Calu3 (cell line): ENCODE measurements around the gene ARMH3. TPM values are rescaled to one million over a fixed set of nuclear protein-coding genes. Genes with fewer than 3 reads are reported as not detected.
A peak's percentile ranks its signal among the peaks of the same experiment; 100 is the strongest.

ENCODE experiments used
- Bru-seq: library from RNA; stranded (reverse); fragments of 400-500 nt; gene quantifications from one replicate; lab custom pipeline; 2021; lab: Mats Ljungman, UMichigan
- BruChase-seq, 2 experiments: library from RNA; stranded (reverse); fragments of 400-500 nt; gene quantifications; one replicate each; lab custom pipeline; 2021; lab: Mats Ljungman, UMichigan
- BruUV-seq: library from RNA; stranded (reverse); fragments of 400-500 nt; replicated peaks from 2 replicates; lab custom pipeline; 2021; lab: Mats Ljungman, UMichigan
- CTCF ChIA-PET: fragments of 300-600 bp; sonication (Branson Sonifier 250); formaldehyde crosslinking; loops from one replicate; lab custom pipeline; 2022; ENCODE audit warnings: antibody characterized with exemption; lab: Charles Lee
- DNase-seq: peaks from one replicate; pipeline ENCODE4 v3.0.0; 2022
- H3K27ac Mint-ChIP-seq: one replicate; pipeline ENCODE4 v1.8.0; 2022; ENCODE audit warnings: mixed read lengths; ENCODE audit not compliant: unreplicated experiment
- H3K27me3 Mint-ChIP-seq: one replicate; pipeline ENCODE4 v1.8.0; 2022; ENCODE audit warnings: mixed read lengths; ENCODE audit not compliant: unreplicated experiment
- H3K36me3 Mint-ChIP-seq: one replicate; pipeline ENCODE4 v1.8.0; 2022; ENCODE audit warnings: mild to moderate bottlenecking, moderate library complexity, mixed read lengths; ENCODE audit not compliant: insufficient read depth, unreplicated experiment
- H3K4me1 Mint-ChIP-seq: one replicate; pipeline ENCODE4 v1.8.0; 2022; ENCODE audit warnings: mild to moderate bottlenecking, low read depth, mixed read lengths; ENCODE audit not compliant: unreplicated experiment
- H3K4me3 Mint-ChIP-seq: one replicate; pipeline ENCODE4 v1.8.0; 2022; ENCODE audit warnings: mild to moderate bottlenecking, low read depth, moderate library complexity, mixed read lengths; ENCODE audit not compliant: unreplicated experiment
- H3K9me3 Mint-ChIP-seq: one replicate; pipeline ENCODE4 v1.8.0; 2022; ENCODE audit warnings: low read depth, mixed read lengths; ENCODE audit not compliant: unreplicated experiment
- intact Hi-C: fragments of 100-400 bp; cut with micrococcal nuclease; formaldehyde crosslinking; loops from one replicate; pipeline ENCODE4 v1.10.0; 2022; ENCODE audit not compliant: unreplicated experiment
- long read RNA-seq: library from polyadenylated mRNA; stranded (forward); transcript quantifications from one replicate; pipeline ENCODE4 v2.0.0, GENCODE V29; 2022
- total RNA-seq: library from RNA; stranded (reverse); gene quantifications from 2 replicates; pipeline ENCODE4 v1.2.3, GENCODE V29; 2022
- TF ChIP-seq, protein P1 (sequence below): fragments of 200-600 bp; IDR thresholded peaks from one replicate; pipeline ENCODE4 v1.8.0; 2022; ENCODE audit warnings: antibody characterized with exemption; ENCODE audit not compliant: unreplicated experiment

Gene ARMH3, protein sequence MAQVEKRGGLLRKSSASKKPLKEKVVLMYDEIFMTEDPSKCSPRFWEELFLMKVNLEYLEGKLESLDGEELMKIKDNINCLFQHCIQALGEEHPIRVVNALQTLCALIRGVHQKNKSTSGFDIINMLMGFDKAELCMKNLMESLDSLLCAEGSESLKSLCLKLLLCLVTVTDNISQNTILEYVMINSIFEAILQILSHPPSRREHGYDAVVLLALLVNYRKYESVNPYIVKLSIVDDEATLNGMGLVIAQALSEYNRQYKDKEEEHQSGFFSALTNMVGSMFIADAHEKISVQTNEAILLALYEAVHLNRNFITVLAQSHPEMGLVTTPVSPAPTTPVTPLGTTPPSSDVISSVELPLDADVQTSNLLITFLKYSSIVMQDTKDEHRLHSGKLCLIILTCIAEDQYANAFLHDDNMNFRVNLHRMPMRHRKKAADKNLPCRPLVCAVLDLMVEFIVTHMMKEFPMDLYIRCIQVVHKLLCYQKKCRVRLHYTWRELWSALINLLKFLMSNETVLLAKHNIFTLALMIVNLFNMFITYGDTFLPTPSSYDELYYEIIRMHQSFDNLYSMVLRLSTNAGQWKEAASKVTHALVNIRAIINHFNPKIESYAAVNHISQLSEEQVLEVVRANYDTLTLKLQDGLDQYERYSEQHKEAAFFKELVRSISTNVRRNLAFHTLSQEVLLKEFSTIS
- 14.1 and 14.5 TPM in 2 replicates for total RNA-seq
- percentile 68 among the genes with signal in this experiment for Bru-seq, nascent RNA
- percentile 59 among the genes with signal in this experiment for BruChase-seq, experiment 1, labeled RNA remaining after a 6-hour chase
- percentile 57 among the genes with signal in this experiment for BruChase-seq, experiment 2, labeled RNA remaining after a 2-hour chase
- long read RNA-seq, full-length matches to known transcripts = 3 of 17 reads
- long read RNA-seq, partial matches to known transcripts = 0 of 17 reads
- long read RNA-seq, other reads (novel, unspliced or antisense) = 14 of 17 reads

DNA sequence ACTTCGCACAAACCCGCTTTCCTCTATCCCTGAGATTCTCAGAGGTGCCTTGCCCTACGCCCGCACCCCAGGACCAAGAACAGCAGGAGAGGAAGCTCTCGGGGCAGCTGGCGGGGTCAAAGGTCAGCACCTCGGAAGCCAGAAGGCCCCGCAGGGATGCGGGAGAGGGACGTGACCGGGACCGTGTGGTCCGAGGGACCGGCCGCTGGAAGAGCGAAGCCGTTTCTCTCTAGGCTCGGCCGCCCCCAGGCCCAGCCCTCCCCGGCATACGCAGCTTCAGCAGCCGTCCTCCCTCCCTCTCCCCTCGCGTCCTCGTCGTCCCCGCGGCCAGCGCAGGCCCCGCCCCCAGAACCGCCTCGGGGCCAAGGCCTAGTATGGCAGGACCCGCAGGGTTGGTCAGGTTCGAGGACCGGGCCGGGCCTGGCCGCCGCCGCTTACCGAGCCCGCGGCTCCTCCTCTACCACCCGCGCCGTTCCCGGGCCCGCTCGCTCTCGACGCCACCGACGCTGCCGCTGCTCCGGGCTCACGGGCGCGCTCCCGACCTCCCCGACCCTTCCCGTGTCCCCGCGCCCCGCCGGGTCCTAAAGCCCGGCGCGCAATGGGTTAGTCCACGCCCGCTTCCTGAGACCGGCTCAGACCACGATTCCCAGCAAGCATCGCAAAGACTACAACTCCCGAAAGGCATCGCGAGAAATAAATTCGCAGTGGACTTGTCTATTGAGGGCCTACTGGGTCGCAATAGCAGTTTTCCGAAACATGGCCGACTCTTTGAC lies at the start of gene ARMH3:
Gene ARMH3, minus strand, starts transcription at position 527 of the 773 bp plus-strand sequence. CDS start 16,059 bp downstream, outside the sequence.
- Mint-ChIP-seq H3K27me3 (no peaks in the 10 kb centered on the region), H3K4me3 (peak within 1 kb of the TSS; percentile 86), H3K4me1 (peaks cover 22% of the 10 kb centered on the region), H3K9me3 (no peaks in the 10 kb centered on the region), H3K27ac (peak within 1 kb of the TSS; percentile 75), H3K36me3 (peaks cover 15% of the 10 kb centered on the region)
- TF ChIP-seq, protein P1, sequence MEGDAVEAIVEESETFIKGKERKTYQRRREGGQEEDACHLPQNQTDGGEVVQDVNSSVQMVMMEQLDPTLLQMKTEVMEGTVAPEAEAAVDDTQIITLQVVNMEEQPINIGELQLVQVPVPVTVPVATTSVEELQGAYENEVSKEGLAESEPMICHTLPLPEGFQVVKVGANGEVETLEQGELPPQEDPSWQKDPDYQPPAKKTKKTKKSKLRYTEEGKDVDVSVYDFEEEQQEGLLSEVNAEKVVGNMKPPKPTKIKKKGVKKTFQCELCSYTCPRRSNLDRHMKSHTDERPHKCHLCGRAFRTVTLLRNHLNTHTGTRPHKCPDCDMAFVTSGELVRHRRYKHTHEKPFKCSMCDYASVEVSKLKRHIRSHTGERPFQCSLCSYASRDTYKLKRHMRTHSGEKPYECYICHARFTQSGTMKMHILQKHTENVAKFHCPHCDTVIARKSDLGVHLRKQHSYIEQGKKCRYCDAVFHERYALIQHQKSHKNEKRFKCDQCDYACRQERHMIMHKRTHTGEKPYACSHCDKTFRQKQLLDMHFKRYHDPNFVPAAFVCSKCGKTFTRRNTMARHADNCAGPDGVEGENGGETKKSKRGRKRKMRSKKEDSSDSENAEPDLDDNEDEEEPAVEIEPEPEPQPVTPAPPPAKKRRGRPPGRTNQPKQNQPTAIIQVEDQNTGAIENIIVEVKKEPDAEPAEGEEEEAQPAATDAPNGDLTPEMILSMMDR = no peak
- intact Hi-C loops = no loop called here
- CTCF ChIA-PET = interaction anchor here (0.7 to 1.0 kb wide), 2 partner anchors 216 to 716 kb away, joined by 3 read pairs; no protein-coding TSS in a partner anchor
- DNase-seq = peak; percentile 87
- no TSS peak for BruUV-seq

DNA sequence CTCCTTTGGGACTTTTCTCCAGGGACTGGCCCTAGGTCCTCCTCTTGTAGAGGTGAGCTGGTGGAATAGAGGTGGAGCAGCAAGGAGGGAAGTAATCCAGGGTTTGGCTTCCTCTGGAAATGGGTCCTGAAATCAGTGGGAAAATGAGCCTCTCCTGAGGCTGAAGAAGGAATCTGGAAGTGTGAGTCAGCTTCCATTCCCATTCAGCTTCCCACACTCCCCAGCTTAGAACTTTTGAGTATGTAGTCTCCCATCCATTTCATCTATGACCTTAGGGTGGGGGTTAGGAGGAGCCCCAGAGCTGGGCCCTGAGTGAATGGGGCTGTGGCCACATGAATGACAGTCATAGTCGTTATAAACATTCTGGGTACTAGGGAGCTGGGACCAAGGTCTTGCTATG lies 46.4 kb upstream of the ARMH3 start:
- Mint-ChIP-seq H3K27me3 (no peaks in the 10 kb centered on the region), H3K9me3 (no peaks in the 10 kb centered on the region), H3K4me3 (no peak overlapping the region), H3K4me1 (no peaks in the 10 kb centered on the region), H3K27ac (no peak overlapping the region), H3K36me3 (no peaks in the 10 kb centered on the region)
- no TSS peak for BruUV-seq
- TF ChIP-seq, protein P1 = no peak
- intact Hi-C loops = no loop called here
- no peak for DNase-seq
- CTCF ChIA-PET = no interaction called here

DNA sequence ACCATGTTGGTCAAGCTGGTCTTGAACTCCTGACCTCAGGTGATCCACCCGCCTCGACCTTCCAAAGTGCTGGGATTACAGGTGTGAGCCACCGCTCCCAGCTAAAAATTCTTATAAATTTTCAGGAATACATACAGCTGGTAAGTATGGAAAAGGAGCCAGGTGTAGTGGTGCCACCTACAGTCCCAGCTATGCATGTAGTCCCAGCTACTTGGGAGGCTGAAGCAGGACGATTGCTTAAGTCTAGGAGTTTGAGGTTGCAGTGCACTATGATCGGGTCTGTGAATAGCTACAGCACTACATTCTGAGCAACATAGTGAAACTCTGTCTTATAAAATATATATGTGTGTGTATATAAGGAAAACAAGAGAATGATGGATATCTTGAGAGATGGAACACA lies 45.2 kb upstream of the ARMH3 start:
- DNase-seq = no peak
- no peak overlapping the region for H3K27ac Mint-ChIP-seq
- H3K36me3 Mint-ChIP-seq = no peaks in the 10 kb centered on the region
- intact Hi-C loops = no loop called here
- no peaks in the 10 kb centered on the region for H3K4me1 Mint-ChIP-seq
- BruUV-seq = no TSS peak
- TF ChIP-seq, protein P1 = no peak
- CTCF ChIA-PET = interaction anchor here (0.9 kb wide), 1 partner anchor 68 kb away, joined by 3 read pairs; no protein-coding TSS in a partner anchor
- H3K9me3 Mint-ChIP-seq = no peaks in the 10 kb centered on the region
- no peaks in the 10 kb centered on the region for H3K27me3 Mint-ChIP-seq
- H3K4me3 Mint-ChIP-seq = no peak overlapping the region
